Measurements from ENCODE around the gene ANO7. TPM values are rescaled to one million over a fixed set of nuclear protein-coding genes. Genes with fewer than 3 reads are reported as not detected.

The ANO7 gene
- polyA plus RNA-seq, 1 donor from 2014 or later, result not detected

GRCh38 chr2:241161646-241162281, 26.7 kb upstream of the ANO7 start:
- H4K20me1 ChIP-seq (ENCODE audit: insufficient read depth), result no peaks in the 10 kb centered on the region
- TF ChIP-seq RAD21 (conservative IDR thresholded peaks at IDR 0.05) (no peak), REST (IDR thresholded peaks at IDR 0.05; ENCODE audit: borderline replicate concordance) (no peak), EP300 (conservative IDR thresholded peaks at IDR 0.05; ENCODE audit: poor library complexity, severe bottlenecking) (no peak), MXI1 (conservative IDR thresholded peaks at IDR 0.05; ENCODE audit: poor library complexity, severe bottlenecking) (no peak), EZH2 (IDR thresholded peaks at IDR 0.05; ENCODE audit: borderline replicate concordance, insufficient read depth, low read length, poor library complexity, severe bottlenecking) (no peak)
- TF ChIP-seq, protein P1, sequence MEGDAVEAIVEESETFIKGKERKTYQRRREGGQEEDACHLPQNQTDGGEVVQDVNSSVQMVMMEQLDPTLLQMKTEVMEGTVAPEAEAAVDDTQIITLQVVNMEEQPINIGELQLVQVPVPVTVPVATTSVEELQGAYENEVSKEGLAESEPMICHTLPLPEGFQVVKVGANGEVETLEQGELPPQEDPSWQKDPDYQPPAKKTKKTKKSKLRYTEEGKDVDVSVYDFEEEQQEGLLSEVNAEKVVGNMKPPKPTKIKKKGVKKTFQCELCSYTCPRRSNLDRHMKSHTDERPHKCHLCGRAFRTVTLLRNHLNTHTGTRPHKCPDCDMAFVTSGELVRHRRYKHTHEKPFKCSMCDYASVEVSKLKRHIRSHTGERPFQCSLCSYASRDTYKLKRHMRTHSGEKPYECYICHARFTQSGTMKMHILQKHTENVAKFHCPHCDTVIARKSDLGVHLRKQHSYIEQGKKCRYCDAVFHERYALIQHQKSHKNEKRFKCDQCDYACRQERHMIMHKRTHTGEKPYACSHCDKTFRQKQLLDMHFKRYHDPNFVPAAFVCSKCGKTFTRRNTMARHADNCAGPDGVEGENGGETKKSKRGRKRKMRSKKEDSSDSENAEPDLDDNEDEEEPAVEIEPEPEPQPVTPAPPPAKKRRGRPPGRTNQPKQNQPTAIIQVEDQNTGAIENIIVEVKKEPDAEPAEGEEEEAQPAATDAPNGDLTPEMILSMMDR (IDR thresholded peaks at IDR 0.05; ENCODE audit: poor library complexity, severe bottlenecking), result no peak
- H3K79me2 ChIP-seq (replicated peaks; ENCODE audit: insufficient read depth, low read length), result no peaks in the 10 kb centered on the region
- H3F3A ChIP-seq (ENCODE audit: insufficient read depth, low read length, poor library complexity, severe bottlenecking), result no peaks in the 10 kb centered on the region
- no peak overlapping the region for H3K9ac ChIP-seq (ENCODE audit: low read length)
- H3K36me3 ChIP-seq (ENCODE audit: insufficient read depth, low read length), result no peaks in the 10 kb centered on the region
- no peaks in the 10 kb centered on the region for H3K9me3 ChIP-seq (ENCODE audit: low read length)
- no peak overlapping the region for H2AFZ ChIP-seq (ENCODE audit: low read depth, low read length)
- H3K9me2 ChIP-seq (ENCODE audit: insufficient read depth, low read length), result no peaks in the 10 kb centered on the region
- H3K27ac ChIP-seq (ENCODE audit: low read length), result no peak overlapping the region
- no peak overlapping the region for H3K4me3 ChIP-seq (ENCODE audit: low read length)
- H3K27me3 ChIP-seq (ENCODE audit: insufficient read depth, low read depth, low read length), result no peaks in the 10 kb centered on the region
- no peak overlapping the region for H3K4me2 ChIP-seq (ENCODE audit: low read length)

GRCh38 chr2:241163601-241164118, 24.8 kb upstream of the ANO7 start:
- Histone ChIP-seq H4K20me1 (ENCODE audit: insufficient read depth) (no peaks in the 10 kb centered on the region), H2AFZ (ENCODE audit: low read depth, low read length) (no peak overlapping the region), H3F3A (ENCODE audit: insufficient read depth, low read length, poor library complexity, severe bottlenecking) (no peaks in the 10 kb centered on the region), H3K27ac (ENCODE audit: low read length) (no peak overlapping the region), H3K9me3 (ENCODE audit: low read length) (no peaks in the 10 kb centered on the region), H3K9me2 (ENCODE audit: insufficient read depth, low read length) (no peaks in the 10 kb centered on the region), H3K9ac (ENCODE audit: low read length) (no peak overlapping the region), H3K27me3 (ENCODE audit: insufficient read depth, low read depth, low read length) (no peaks in the 10 kb centered on the region), H3K36me3 (ENCODE audit: insufficient read depth, low read length) (no peaks in the 10 kb centered on the region), H3K4me2 (ENCODE audit: low read length) (no peak overlapping the region), H3K4me3 (ENCODE audit: low read length) (no peak overlapping the region), H3K79me2 (replicated peaks; ENCODE audit: insufficient read depth, low read length) (no peaks in the 10 kb centered on the region)
- no peak for TF ChIP-seq EP300 (conservative IDR thresholded peaks at IDR 0.05; ENCODE audit: poor library complexity, severe bottlenecking)
- no peak for TF ChIP-seq SMC3 (conservative IDR thresholded peaks at IDR 0.05; ENCODE audit: poor library complexity)
- no peak for TF ChIP-seq MXI1 (conservative IDR thresholded peaks at IDR 0.05; ENCODE audit: poor library complexity, severe bottlenecking)
- no peak for TF ChIP-seq TAF1 (IDR thresholded peaks at IDR 0.05; ENCODE audit: low read depth)
- TF ChIP-seq, protein P1 (IDR thresholded peaks at IDR 0.05; ENCODE audit: poor library complexity, severe bottlenecking), result no peak
- no peak for TF ChIP-seq RAD21 (conservative IDR thresholded peaks at IDR 0.05)
- no peak for TF ChIP-seq EZH2 (IDR thresholded peaks at IDR 0.05; ENCODE audit: borderline replicate concordance, insufficient read depth, low read length, poor library complexity, severe bottlenecking)
- TF ChIP-seq REST (IDR thresholded peaks at IDR 0.05; ENCODE audit: borderline replicate concordance), result no peak
- TF ChIP-seq POLR2AphosphoS5 (IDR thresholded peaks at IDR 0.05), result no peak

Measured in neural cell (in vitro differentiated cells).